IMR-90 (cell line): ENCODE measurements around the gene SPTB. TPM values are rescaled to one million over a fixed set of nuclear protein-coding genes. Genes with fewer than 3 reads are reported as not detected.

Experiments used
- ATAC-seq: fragments of 200-7000 bp; cut with Tn5 transposase; 2 replicates; pipeline ENCODE4 v1.9.1; 2020; ENCODE audit warnings: low read depth, mild to moderate bottlenecking, moderate library complexity
- BruUV-seq: library from RNA; stranded (reverse); fragments of 400-500 nt; replicated peaks from 2 replicates; lab custom pipeline; 2021; lab: Mats Ljungman, UMichigan
- CTCF ChIA-PET: fragments of 300-600 bp; formaldehyde crosslinking; extraction: SDS; loops from one replicate; lab custom pipeline; 2021; ENCODE audit warnings: antibody characterized with exemption; lab: Yijun Ruan, JAX
- POLR2A ChIA-PET: fragments of 300-600 bp; sonication (Branson Sonifier 250); formaldehyde crosslinking; loops from one replicate; lab custom pipeline; 2022; ENCODE audit warnings: antibody characterized with exemption; ENCODE audit not compliant: unreplicated experiment; lab: Charles Lee
- DNase-seq: peaks from one replicate; pipeline ENCODE4 v3.0.0; 2013
- H2AFZ ChIP-seq: replicated peaks from 2 replicates; pipeline ENCODE3; 2013; ENCODE audit warnings: low read length, mild to moderate bottlenecking; ENCODE audit not compliant: poor library complexity
- H2AK5ac ChIP-seq: 2 replicates; pipeline ENCODE4 v1.6.1; 2013; ENCODE audit warnings: low read depth, low read length, inconsistent platforms
- H2AK9ac ChIP-seq: replicated peaks from 2 replicates; pipeline ENCODE3; 2013; ENCODE audit warnings: mild to moderate bottlenecking, low read depth, low read length, moderate library complexity; ENCODE audit not compliant: poor library complexity
- H2BK120ac ChIP-seq: 2 replicates; pipeline ENCODE4 v1.6.1; 2013; ENCODE audit warnings: low read depth, low read length, inconsistent platforms
- H2BK15ac ChIP-seq: 3 replicates; pipeline ENCODE4 v1.6.1; 2013; ENCODE audit warnings: low read depth, low read length, inconsistent platforms
- H2BK20ac ChIP-seq: 2 replicates; pipeline ENCODE4 v1.6.1; 2013; ENCODE audit warnings: low read depth, mild to moderate bottlenecking, inconsistent platforms, low read length, moderate library complexity
- H2BK5ac ChIP-seq: 2 replicates; pipeline ENCODE4 v1.6.1; 2013; ENCODE audit warnings: mild to moderate bottlenecking, low read depth, low read length, inconsistent platforms; ENCODE audit not compliant: poor library complexity, severe bottlenecking
- H3K14ac ChIP-seq: replicated peaks from 2 replicates; pipeline ENCODE4 v1.6.1; 2013; ENCODE audit warnings: low read depth, low read length, inconsistent platforms
- H3K18ac ChIP-seq: 2 replicates; pipeline ENCODE4 v1.6.1; 2013; ENCODE audit warnings: low read depth, low read length, control low read depth
- H3K23ac ChIP-seq: 2 replicates; pipeline ENCODE4 v1.6.1; 2013; ENCODE audit warnings: low read depth, low read length, inconsistent platforms
- H3K27ac ChIP-seq: 2 replicates; pipeline ENCODE4 v1.5.1; 2013; ENCODE audit warnings: mild to moderate bottlenecking, control low read depth, low read length; ENCODE audit not compliant: insufficient read depth
- H3K27me3 ChIP-seq: 2 replicates; pipeline ENCODE4 v1.6.1; 2013; ENCODE audit warnings: low read length; ENCODE audit not compliant: control insufficient read depth, insufficient read depth
- H3K36me3 ChIP-seq: 2 replicates; pipeline ENCODE4 v1.6.1; 2013; ENCODE audit warnings: low read length, mixed read lengths; ENCODE audit not compliant: control insufficient read depth, insufficient read depth
- H3K4ac ChIP-seq: 2 replicates; pipeline ENCODE4 v1.6.1; 2013; ENCODE audit warnings: low read depth, low read length, inconsistent platforms
- H3K4me1 ChIP-seq: 2 replicates; pipeline ENCODE4 v1.6.1; 2013; ENCODE audit warnings: low read length, mixed read lengths; ENCODE audit not compliant: control insufficient read depth, insufficient read depth
- H3K4me2 ChIP-seq: 2 replicates; pipeline ENCODE4 v1.6.1; 2013; ENCODE audit warnings: low read depth, mild to moderate bottlenecking, control low read depth, low read length, moderate library complexity
- H3K4me3 ChIP-seq: 2 replicates; pipeline ENCODE4 v1.5.1; 2013; ENCODE audit warnings: low read depth, mild to moderate bottlenecking, control low read depth, low read length, moderate library complexity; ENCODE audit not compliant: insufficient read depth
- H3K56ac ChIP-seq: 2 replicates; pipeline ENCODE4 v1.6.1; 2013; ENCODE audit warnings: low read length, inconsistent platforms; ENCODE audit not compliant: insufficient read depth; ENCODE audit errors: extremely low read depth
- H3K79me1 ChIP-seq, 2 experiments: 2 replicates each; pipeline ENCODE4 v1.6.1; 2013; ENCODE audit warnings: low read length in 2 of 2, inconsistent platforms in 1 of 2, low read depth in 1 of 2
- H3K9ac ChIP-seq: 2 replicates; pipeline ENCODE4 v1.6.1; 2013; ENCODE audit warnings: low read depth, low read length, control low read depth
- H3K9me1 ChIP-seq: 2 replicates; pipeline ENCODE4 v1.6.1; 2013; ENCODE audit warnings: low read length, inconsistent platforms; ENCODE audit not compliant: insufficient read depth
- H3K9me3 ChIP-seq: 2 replicates; pipeline ENCODE4 v1.6.1; 2013; ENCODE audit warnings: low read length; ENCODE audit not compliant: control insufficient read depth, insufficient read depth
- H4K20me1 ChIP-seq: 2 replicates; pipeline ENCODE4 v1.6.1; 2013; ENCODE audit warnings: low read length, inconsistent platforms; ENCODE audit not compliant: insufficient read depth
- H4K5ac ChIP-seq: 2 replicates; pipeline ENCODE4 v1.6.1; 2013; ENCODE audit warnings: mild to moderate bottlenecking, low read depth, low read length, control low read depth
- H4K8ac ChIP-seq, 2 experiments: 2 replicates each; pipeline ENCODE4 v1.6.1; 2013; ENCODE audit warnings: low read depth in 2 of 2, low read length in 2 of 2, control low read depth in 1 of 2, inconsistent platforms in 1 of 2
- H4K91ac ChIP-seq: 2 replicates; pipeline ENCODE4 v1.6.1; 2013; ENCODE audit warnings: low read depth, low read length, inconsistent platforms; ENCODE audit not compliant: insufficient read depth
- BHLHE40 ChIP-seq: fragments of 150-350 bp; IDR thresholded peaks from 2 replicates; pipeline ENCODE4 v1.6.1; 2016; ENCODE audit warnings: mild to moderate bottlenecking, low read depth, low read length
- CEBPB ChIP-seq: IDR thresholded peaks from 2 replicates; pipeline ENCODE4 v1.6.1; 2012; ENCODE audit warnings: low read depth, low read length, improper control_type of control experiment
- CHD1 ChIP-seq: IDR thresholded peaks from 2 replicates; pipeline ENCODE4 v1.6.1; 2012; ENCODE audit warnings: low read depth, low read length, improper control_type of control experiment
- CTCF ChIP-seq: conservative IDR thresholded peaks from 2 replicates; pipeline ENCODE4 v1.5.1; 2012; ENCODE audit warnings: mild to moderate bottlenecking, low read depth, low read length, improper control_type of control experiment
- ELK1 ChIP-seq: fragments of 150-350 bp; IDR thresholded peaks from 2 replicates; pipeline ENCODE4 v1.6.1; 2016; ENCODE audit warnings: low read depth, mild to moderate bottlenecking, low read length, moderate library complexity, borderline replicate concordance
- FOS ChIP-seq: fragments of 150-350 bp; IDR thresholded peaks from 2 replicates; pipeline ENCODE4 v1.6.1; 2016; ENCODE audit warnings: low read depth, low read length
- MAZ ChIP-seq: IDR thresholded peaks from 2 replicates; pipeline ENCODE4 v1.6.1; 2012; ENCODE audit warnings: low read depth, mild to moderate bottlenecking, low read length, improper control_type of control experiment, moderate library complexity, borderline replicate concordance
- MXI1 ChIP-seq: IDR thresholded peaks from 2 replicates; pipeline ENCODE4 v1.6.1; 2012; ENCODE audit warnings: low read depth, mild to moderate bottlenecking, low read length, moderate library complexity, borderline replicate concordance
- NFE2L2 ChIP-seq: fragments of 150-350 bp; IDR thresholded peaks from 2 replicates; pipeline ENCODE4 v1.6.1; 2016; ENCODE audit warnings: low read depth, mild to moderate bottlenecking, low read length
- RAD21 ChIP-seq: IDR thresholded peaks from 2 replicates; pipeline ENCODE4 v1.6.1; 2012; ENCODE audit warnings: low read length, improper control_type of control experiment
- RCOR1 ChIP-seq: IDR thresholded peaks from 2 replicates; pipeline ENCODE4 v1.6.1; 2012; ENCODE audit warnings: mild to moderate bottlenecking, low read length, improper control_type of control experiment; ENCODE audit not compliant: insufficient replicate concordance
- RFX5 ChIP-seq: IDR thresholded peaks from 2 replicates; pipeline ENCODE4 v1.8.0; 2012; ENCODE audit warnings: low read depth, mild to moderate bottlenecking, low read length, moderate library complexity
- SMC3 ChIP-seq: fragments of 150-350 bp; IDR thresholded peaks from 2 replicates; pipeline ENCODE4 v1.6.1; 2016; ENCODE audit warnings: low read depth, mild to moderate bottlenecking, antibody characterized with exemption, low read length, moderate library complexity
- USF2 ChIP-seq: fragments of 150-350 bp; IDR thresholded peaks from 2 replicates; pipeline ENCODE4 v1.6.1; 2017; ENCODE audit warnings: mild to moderate bottlenecking, antibody characterized with exemption, low read length, low read depth
- WGBS, 2 experiments: methylation state at CpG; one replicate each; pipeline versions ENCODE4 v1.1.5 to v1.1.7; 2013; ENCODE audit warnings: missing lambda C conversion rate in 2 of 2; ENCODE audit not compliant: insufficient read length in 1 of 2; ENCODE audit errors: extremely low coverage in 2 of 2; 5-methylcytosine and 5-hydroxymethylcytosine counted together
- dilution Hi-C: fragments of 300-500 bp; cut with HindIII; formaldehyde crosslinking; loops from one replicate; pipeline ENCODE4 v1.14.3; 2018; ENCODE audit warnings: low sequenced_read_pairs; ENCODE audit not compliant: unreplicated experiment
- in situ Hi-C: fragments of 300-500 bp; cut with MboI; formaldehyde crosslinking; loops from 3 replicates; pipeline ENCODE4 v1.14.3; 2019; ENCODE audit warnings: low sequenced_read_pairs, inconsistent platforms, mixed read lengths
- intact Hi-C: fragments of 100-400 bp; cut with micrococcal nuclease; formaldehyde crosslinking; loops from 2 replicates; pipeline ENCODE4 v1.10.0; 2022
- polyA plus RNA-seq, 3 experiments: library from polyadenylated mRNA; depleted of rRNA; stranded (reverse); fragments of >200 nt; gene quantifications; 2 replicates each; pipeline ENCODE4 v1.2.3, GENCODE V29; 2012; ENCODE audit warnings: low replicate concordance in 1 of 3
- total RNA-seq: library from RNA; depleted of rRNA; stranded (reverse); fragments of >200 nt; gene quantifications from 2 replicates; pipeline ENCODE4 v1.2.3, GENCODE V29; 2012

SPTB gene
- total and polyA plus RNA-seq, 2 of the 4 experiments (the other 2 are of a cell fraction) = under 0.01 to 0.07 TPM

DNA sequence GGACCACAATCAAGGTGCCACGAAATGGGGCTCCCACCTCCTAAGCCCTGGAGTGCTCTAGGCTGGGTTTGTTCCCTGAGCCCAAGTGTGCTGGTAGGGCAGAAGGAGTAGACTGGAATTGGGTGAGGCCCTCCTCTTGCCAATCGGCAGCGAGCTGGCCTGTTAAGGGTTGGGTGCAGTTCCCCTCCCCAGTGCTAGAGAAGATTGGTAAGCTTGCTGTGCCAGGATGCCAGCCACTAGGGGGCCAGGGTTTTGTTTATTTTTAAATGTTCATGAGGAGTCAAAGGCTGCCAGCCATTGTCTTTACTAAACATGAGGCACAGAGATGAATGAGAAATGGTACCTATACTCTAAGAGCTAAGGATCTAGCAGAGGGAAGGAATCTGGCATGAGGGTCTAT is 79.7 kb downstream of the SPTB start:
- H3K4me3 ChIP-seq = no peak overlapping the region
- H4K5ac ChIP-seq = no peak overlapping the region
- H3K36me3 ChIP-seq = no peaks in the 10 kb centered on the region
- no peak overlapping the region for H3K23ac ChIP-seq
- ATAC-seq = peak; percentile 60
- H2BK20ac ChIP-seq = peak overlapping the region; percentile 45; the same call in 1 of the 2 replicates
- POLR2A ChIA-PET = no interaction called here
- dilution Hi-C loops (no loop called here), in situ Hi-C loops (no loop called here), intact Hi-C loops (no loop called here)
- H3K18ac ChIP-seq = no peak overlapping the region
- H4K8ac ChIP-seq = no peak overlapping the region
- peak; percentile 18 for DNase-seq
- no peak overlapping the region for H2BK120ac ChIP-seq
- no peaks in the 10 kb centered on the region for H4K20me1 ChIP-seq
- WGBS, 2 experiments = no CpG with 5 or more reads among the region's 3 CpGs
- 0 out of 2 replicates have a peak overlapping the region, but pooled peaks have one; percentile 15 for H2AK5ac ChIP-seq
- no peak overlapping the region for H3K14ac ChIP-seq
- H3K79me1 ChIP-seq = no peaks in the 10 kb centered on the region
- H4K91ac ChIP-seq = no peak overlapping the region
- H3K9me1 ChIP-seq = peaks cover 6% of the 10 kb centered on the region
- peak overlapping the region; percentile 19 for H2AK9ac ChIP-seq
- H3K4me2 ChIP-seq = no peak overlapping the region
- no peak for TF ChIP-seq MAZ
- no peak for TF ChIP-seq BHLHE40
- TF ChIP-seq RAD21 = 0 out of 2 replicates have a peak, but pooled peaks have one; percentile 17
- no peak for TF ChIP-seq CEBPB
- no peak for TF ChIP-seq ELK1
- TF ChIP-seq SMC3 = peak; percentile 25
- no peak for TF ChIP-seq CHD1
- no peak for TF ChIP-seq MXI1
- no peak for TF ChIP-seq USF2
- TF ChIP-seq NFE2L2 = no peak
- peak; percentile 49 for TF ChIP-seq CTCF
- TF ChIP-seq FOS = no peak
- no peak for TF ChIP-seq RFX5
- no peak for TF ChIP-seq RCOR1
- H3K56ac ChIP-seq = no peak overlapping the region
- H2BK5ac ChIP-seq = no peak overlapping the region
- H3K27ac ChIP-seq = no peak overlapping the region
- no peaks in the 10 kb centered on the region for H3K4me1 ChIP-seq
- 0 out of 3 replicates have a peak overlapping the region, but pooled peaks have one; percentile 45 for H2BK15ac ChIP-seq
- H2AFZ ChIP-seq = peak overlapping the region; percentile 5
- BruUV-seq = no TSS peak
- H3K27me3 ChIP-seq = peaks cover 22% of the 10 kb centered on the region
- CTCF ChIA-PET = interaction anchor here (1.0 to 1.4 kb wide), 3 partner anchors 11 to 92 kb away, joined by 4 to 6 read pairs (median 5); no protein-coding TSS in a partner anchor
- H3K9ac ChIP-seq = no peak overlapping the region
- H3K4ac ChIP-seq = peak overlapping the region; percentile 54
- no peaks in the 10 kb centered on the region for H3K9me3 ChIP-seq
